Fibroblast of the conjunctiva (primary cell): ENCODE data around the gene IGFL3.
"Not testable (repeated sequence)": the region's sequence is repeated elsewhere in the genome, so short reads cannot be mapped to it uniquely, and the experiment has no call there.

Experiments
- DNase-seq: peaks from one replicate; pipeline ENCODE4 v3.0.0-alpha.2; 2010; ENCODE audit warnings: low read depth

Gene IGFL3

DNA sequence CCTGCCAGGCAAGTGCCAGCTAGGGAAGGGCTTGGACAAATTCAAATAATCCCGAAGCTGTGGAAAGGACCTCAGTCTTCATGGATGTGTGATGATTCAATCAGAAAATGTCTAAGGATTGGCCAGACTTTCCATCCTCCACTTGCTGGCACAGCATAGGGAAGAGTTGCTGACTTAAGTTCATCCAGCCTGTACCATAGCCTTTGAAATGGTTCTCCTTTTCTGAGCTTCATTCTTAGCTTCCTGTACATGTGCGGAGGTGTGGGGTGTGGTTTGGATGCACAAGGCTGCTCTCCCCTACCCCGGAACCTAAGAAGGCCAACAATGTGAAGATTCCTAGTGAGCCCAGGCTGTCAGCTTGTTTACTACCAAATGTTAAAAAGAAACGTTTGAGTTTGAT, 959 bp upstream of the IGFL3 start:
- DNase-seq: no peak

- DNase-seq: no peak
These were observed 6.4 kb downstream of the IGFL3 start for GRCh38 chr19:46118136-46118535.

DNA sequence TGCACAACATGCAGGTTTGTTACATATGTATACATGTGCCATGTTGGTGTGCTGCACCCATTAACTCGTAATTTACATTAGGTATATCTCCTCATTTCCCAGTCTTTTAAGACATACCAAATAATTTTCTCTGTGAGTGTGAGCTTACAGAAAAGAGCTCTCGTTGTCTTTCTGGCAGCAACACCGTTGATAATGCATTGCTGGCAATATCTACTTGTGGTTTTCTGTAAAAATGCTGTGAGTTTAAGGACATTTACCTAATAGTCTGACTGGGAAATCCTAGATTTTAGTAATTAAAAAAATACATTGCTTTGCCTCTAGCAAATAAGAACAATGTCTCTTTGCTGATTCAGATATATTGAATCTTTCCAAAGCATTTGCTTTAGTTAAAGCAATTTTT, 8.4 kb downstream of the IGFL3 start:
- DNase-seq: no peak

DNA sequence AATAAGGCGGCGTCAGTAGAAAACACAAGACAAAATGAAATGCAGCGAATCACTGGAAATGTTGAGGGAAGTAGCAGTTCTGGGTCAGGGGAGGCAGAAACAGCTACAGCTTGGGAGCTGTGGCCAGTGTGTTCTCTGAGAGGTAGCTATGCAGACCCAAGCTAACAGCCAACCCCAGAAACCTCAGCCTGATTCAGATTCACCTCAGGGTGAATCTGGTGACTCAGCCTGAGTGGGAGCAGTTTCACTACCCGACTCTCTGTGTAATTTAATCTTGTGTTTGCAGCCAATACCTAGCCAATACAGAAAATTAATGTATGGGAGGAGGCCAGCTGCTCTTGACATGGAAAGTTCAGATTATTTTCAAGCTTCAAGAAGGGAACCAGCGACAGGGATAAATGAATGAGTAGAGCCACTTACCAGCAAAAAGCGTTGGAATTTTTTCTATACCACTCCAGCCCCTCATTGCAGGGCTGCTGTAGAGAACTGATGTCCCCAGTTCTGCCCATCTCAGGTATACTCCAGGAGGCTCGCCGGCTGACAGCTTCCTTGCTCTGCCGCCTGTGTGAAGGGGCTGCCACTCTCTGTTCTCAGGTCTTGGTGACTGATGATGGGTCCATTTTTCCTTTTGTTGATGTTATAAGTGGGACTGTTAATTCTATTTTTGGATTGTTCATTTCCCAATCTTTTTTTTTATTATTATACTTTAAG, 8.9 kb downstream of the IGFL3 start:
- no peak for DNase-seq

DNA sequence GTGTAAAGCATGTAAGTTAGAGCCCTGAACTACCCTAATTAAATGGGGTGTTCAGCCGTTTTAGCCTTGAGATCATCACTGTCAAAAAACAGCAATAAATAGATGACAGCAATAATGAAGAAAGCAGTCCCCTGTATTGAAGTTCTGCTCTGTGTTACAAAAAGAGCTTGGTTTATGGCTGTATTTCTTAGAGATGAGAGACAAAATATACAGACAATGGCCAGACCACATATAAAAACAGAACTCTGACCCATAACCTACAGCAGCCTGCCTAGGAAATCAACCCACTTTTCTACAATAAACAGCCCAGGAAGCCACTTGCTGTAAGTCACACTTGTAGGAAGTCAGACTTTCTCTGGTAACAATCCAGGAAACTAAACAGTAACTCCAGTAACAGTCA, 10.8 kb downstream of the IGFL3 start:
- DNase-seq: no peak

DNA sequence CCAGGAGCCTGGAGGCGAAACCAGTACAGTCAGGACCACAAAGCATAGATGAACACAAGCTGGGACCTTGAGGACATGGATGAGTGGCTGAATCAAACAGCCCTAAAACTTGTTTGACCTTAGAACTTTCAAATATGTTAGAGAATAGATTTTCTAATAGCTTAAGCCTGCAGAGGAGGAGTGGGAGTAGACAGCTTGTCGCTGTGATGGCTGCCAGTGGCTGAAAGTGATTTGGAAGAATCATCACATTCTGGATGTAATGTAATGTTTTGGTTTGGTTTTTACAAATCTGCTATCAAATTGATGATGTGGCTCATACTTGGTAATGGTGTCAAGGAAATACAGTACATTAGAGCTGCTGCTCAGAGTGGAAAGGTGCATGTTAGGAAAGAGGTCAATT, 12.0 kb downstream of the IGFL3 start:
- no peak for DNase-seq

DNA sequence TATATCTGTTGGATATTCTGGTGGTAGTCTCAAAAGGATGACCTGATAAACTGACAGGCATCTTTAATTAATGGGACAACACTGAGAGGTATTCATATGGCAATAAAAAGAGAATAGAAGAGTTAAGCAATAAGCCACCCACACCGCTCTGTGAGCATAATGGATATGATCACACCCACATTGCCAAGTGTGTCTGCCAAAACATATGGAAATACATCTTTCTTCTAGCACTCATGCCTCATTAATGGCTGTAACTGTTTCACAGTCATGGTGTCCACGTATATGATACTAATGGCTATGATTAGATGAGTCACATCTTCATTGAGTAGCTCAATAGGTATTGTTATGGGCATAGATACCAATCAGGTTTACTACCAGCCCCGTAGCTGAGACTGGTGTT, 13.1 kb downstream of the IGFL3 start:
- no peak for DNase-seq

GRCh38 chr19:46109876-46110275, 14.6 kb downstream of the IGFL3 start:
- no peak for DNase-seq

GRCh38 chr19:46107371-46107770, 17.1 kb downstream of the IGFL3 start:
- no peak for DNase-seq

- not testable (repeated sequence) for DNase-seq
These were observed 22.2 kb downstream of the IGFL3 start for GRCh38 chr19:46102333-46102732.

DNA sequence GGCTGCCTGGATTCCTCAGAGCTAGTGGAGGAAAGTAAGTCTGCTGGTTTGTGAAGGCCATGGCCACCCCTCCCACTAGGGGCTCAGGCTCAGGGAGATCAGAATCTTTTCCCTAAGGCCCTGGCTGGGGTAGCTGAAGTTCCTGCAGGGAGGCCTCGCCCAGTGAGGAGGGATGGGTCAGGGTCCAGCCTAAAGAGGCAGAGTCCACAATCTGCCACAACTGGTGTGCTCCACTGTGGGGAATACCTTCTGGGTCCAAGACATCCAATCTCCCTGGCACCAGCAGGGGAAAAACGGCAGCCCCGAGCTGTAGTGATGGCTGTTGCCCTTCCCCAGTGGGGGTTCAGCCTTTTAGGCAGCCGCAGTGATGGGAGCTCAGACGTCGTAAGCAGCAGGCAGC, 23.2 kb downstream of the IGFL3 start:
- no peak for DNase-seq

DNA sequence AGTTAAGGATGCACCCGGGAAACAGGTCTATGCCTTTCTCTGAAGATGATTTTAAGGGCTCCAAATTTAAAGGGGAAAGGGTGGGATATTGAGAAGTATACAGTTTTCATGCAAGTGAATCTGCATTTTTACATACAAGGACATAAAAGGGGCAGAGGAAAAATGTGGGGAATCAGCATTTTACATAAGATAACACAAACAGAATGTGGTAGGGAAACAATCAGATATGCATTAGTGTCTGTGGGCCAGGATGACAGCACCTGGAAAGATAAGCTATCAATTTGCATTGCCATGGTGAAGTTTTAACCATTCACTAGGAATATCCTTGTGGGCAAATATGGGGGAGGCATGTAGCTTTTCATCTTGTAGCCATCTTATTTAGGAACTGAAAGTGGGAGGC, 24.1 kb downstream of the IGFL3 start:
- no peak for DNase-seq

DNA sequence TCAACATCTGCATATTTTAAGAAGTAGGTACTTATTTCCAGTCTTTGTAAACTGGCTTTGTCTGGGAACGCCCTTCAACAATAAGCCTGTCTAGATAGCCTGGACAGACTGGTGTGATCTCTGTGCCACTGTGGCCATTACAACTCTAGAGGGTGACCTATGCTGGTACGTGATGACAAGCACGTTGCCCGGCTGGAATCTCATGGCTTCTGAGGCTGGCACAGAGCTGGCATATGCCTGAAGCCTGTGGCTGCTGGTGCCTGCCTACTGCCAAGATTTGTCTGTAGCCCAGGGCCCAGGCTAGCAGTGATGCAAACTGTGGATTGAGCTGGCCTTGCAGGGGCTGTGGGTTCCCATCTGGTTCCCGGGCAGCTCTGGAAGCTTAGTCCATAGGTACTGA, 34.0 kb downstream of the IGFL3 start:
- DNase-seq: no peak

DNA sequence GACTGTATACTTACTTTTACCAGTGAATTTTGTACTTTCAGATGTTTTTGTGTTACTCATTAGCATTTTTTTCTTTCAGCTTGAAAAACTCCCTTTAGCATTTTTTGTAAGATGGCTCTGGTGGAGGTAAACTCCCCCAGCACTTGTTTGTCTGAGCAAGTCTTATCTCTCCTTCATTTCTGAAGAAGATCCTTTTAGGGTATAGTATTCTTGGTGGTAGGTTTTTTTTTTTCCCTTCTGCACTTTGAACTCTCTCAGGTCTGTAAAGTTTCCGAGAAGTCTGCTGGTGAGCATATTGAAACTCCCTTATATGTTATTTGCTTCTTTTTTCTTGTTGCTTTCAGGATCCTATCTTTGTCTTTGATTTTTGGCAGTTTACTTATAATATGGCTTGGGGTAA, 35.1 kb downstream of the IGFL3 start:
- no peak for DNase-seq

DNA sequence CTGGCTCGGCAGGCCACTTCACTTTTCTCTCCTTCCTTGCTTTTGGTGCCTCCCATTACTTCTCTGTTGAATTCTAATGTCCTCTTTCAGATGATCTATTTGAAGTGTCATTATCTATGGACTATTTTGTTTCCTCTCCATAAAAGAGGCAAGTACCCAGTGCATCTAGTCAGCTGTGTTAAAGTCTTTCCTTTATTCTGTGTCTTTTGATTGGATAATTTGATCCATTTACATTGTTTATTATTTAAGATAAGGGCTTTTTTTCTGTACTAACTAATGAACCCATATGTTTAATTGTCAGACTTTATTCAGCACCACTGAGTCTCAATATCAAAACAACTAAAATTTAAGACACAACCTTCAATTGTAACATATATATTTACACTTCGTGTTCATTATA, 36.4 kb downstream of the IGFL3 start:
- no peak for DNase-seq

DNA sequence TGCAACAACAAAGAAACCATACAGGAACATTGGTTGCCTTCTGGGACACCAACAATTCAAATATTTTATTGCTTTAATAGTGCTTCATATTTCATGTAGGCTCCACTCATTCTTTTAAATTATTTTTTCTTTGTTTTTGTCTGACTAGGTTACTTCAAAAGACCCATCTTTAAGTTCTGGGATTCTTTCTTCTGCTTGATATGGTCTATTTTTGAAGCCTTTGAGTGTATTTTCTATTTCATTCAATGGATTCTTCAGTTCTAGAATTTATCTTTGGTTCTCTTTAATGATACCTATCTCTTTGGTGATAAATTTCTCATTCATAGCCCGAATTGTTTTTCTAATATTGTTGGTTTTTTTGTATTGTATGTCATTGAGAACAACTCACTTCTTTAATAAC, 38.6 kb downstream of the IGFL3 start:
- DNase-seq: no peak

DNA sequence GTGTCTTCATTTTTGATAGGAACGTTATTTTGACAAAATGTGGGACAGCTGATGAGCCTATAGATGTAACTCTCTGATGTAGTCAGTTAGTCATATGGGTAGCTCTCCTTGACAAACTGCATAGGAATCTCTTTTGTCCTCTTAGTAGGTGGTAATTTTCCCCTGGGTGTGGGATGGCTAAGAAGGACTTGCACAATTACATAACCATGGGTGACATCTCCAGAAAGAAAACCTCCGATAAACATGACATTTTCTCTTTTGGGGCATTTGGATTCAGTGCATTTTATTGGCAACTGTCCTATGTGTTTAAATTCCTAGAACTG, 41.8 kb downstream of the IGFL3 start:
- no peak for DNase-seq

DNA sequence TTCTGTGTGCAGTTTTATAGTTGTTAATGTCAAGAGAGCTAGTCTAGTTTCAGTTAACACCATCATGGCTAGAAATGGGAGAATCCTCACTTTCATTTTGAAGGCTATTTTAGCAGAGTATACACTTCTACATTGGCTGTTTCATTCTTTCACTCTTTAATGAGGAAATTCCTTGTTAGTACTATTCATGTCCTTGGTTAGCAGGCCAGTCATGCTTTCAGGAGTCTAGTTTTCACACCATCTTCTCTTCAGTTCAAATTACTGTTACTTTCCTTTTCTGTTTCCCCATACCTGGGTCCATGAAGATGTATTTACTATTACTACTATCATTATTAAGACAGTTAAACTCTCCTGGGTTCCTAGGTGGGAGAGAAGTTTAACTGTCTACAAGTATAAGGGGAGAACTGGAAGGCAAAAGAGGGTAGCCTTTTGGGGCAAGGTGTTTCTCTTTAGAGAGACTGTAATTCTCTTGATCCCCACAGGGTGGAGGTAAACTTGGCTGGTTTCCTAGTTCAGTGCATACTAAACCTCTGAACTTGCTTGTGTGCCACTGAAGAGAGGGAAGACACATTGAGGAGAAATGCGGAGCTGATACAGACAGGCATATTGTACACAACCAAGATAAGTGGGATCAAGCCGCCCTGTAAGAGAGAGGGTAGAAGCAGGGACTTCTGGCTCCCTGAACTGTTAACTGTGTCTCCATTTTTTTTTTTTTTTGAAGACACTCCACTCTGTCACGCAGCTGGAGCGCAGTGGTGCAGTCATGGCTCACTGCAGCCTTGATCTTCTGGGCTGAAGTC, 42.4 kb downstream of the IGFL3 start:
- DNase-seq: peak; percentile 40

DNA sequence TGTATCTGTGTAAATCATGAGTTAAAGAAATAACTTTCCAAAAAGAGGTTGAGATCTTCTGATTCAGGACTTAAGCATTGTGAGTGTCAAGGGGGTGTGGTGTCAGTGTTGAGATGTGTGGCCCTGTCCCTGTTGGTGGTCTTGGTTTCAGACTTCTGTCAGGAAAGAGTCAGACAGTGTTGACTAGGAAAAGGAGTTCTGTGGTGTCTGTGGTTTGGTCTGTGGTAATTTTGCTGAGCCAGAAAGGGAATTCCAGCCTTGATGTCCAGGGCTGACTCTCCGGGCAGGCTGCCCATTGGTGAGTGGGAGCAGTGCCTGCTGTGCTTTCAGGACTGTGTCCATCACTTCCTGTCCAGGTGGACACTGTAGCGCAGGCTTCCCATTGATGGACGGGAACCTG, 43.9 kb downstream of the IGFL3 start:
- no peak for DNase-seq

DNA sequence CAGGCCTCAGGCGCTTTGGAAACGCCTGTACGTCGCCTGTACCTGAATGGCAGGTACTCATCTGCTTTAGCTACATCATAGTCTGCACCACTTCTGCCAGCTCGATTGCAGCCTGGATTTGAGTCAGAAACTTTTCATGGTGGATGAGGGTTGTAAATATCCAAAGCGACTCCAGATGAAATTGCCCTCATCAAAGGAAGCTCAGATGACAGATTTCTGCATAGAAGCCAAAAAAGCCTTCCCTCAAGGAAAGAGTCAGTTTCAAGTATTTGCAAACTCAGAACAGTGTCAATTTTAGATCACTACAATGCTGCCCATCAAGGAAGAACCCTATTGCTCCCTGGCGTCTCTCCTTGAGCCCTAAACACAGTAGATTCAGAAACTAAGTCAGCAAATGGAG, 44.9 kb downstream of the IGFL3 start:
- no peak for DNase-seq

DNA sequence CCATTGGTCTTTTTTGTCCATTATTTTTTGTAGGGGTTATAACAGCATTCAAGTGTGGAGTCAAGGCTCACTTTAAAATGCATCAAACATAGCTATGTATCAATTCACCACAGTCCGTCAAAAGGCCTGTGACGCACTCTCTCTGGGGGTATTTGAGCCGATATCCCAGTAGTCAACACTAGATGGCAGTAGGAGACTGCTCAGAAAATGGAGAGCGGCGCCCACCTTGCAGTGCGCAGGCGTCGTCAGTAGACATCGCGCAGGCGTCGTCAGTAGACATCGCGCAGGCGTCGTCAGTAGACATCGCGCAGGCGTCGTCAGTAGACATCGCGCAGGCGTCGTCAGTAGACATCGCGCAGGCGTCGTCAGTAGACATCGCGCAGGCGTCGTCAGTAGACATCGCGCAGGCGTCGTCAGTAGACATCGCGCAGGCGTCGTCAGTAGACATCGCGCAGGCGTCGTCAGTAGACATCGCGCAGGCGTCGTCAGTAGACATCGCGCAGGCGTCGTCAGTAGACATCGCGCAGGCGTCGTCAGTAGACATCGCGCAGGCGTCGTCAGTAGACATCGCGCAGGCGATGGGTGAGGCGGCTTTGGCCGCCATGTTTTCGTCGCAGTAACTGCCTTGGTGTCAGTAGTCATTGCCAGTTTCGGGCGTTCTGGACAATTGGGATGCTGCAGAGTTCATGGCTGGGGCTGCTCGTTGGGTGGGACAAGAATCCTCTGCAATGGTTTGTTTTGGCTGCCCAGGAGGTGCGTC, 45.7 kb downstream of the IGFL3 start:
- DNase-seq: peak; percentile 56

- DNase-seq: no peak
These were observed 46.7 kb downstream of the IGFL3 start for GRCh38 chr19:46077815-46078167.
